ENCODE results near the gene FMNL3.

Gene FMNL3

DNA sequence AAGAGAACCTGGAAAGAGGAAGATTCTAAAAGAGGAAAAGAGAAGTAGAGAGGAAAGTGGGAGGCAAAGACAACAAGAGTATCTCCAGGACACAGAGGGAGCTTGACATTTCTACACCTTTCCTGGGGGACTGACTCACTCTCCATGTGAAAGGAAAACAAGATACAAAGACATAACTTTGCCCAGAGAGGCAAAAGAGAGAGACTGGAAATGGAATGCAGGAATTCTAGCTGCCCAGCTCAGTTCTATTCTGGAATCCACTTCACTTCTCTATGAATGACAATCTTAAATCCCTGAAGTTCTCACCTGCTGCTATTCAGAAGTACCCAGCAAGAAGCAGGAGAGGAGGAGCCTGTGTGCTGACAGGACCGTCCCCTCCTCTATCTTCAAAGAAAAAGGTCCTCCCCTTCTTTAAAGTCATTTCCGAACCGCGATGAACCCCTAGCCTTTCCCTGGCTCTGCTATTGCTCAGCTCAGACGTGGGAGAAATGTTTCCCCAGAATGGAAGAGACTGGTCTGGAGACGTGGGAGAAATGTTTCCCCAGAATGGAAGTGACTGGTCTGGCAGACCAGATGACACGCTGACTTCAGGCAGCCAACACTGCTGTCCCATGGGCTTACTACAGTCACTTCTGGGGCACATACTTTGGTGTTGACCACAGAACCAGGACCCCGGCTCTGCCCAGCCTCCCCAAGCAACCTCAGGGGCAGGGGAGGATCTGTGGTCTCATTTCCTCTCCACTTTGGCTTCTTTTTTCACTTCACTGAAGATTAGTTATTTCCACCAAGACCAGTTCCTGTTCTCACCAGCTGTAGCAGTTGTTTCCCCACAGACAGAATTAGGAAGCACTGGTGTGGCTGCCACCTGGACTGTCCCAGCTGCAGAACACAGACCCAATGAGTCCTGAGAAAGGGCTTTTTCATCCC is 8.3 kb downstream of the FMNL3 start:
- TF ChIP-seq CTCF (IDR thresholded peaks at IDR 0.05; ENCODE audit: insufficient read depth, low read depth, low read length, missing control alignments), result no peak
- H3K4me3 ChIP-seq (ENCODE audit: low read depth, low read length), result peak overlapping the region; percentile 29
- DNase-seq (ENCODE audit: low read depth), result peak; percentile 93

- H3K4me3 ChIP-seq (ENCODE audit: low read depth, low read length), result peak overlapping the region; percentile 13; the same call in 1 of the 2 replicates
- no peak for TF ChIP-seq CTCF (IDR thresholded peaks at IDR 0.05; ENCODE audit: insufficient read depth, low read depth, low read length, missing control alignments)
- no peak for DNase-seq (ENCODE audit: low read depth)
These were observed 9.4 kb downstream of the FMNL3 start for GRCh38 chr12:49697808-49698207.

- no peak for TF ChIP-seq CTCF (IDR thresholded peaks at IDR 0.05; ENCODE audit: insufficient read depth, low read depth, low read length, missing control alignments)
These were observed 10.5 kb downstream of the FMNL3 start for GRCh38 chr12:49696723-49697122.

DNA sequence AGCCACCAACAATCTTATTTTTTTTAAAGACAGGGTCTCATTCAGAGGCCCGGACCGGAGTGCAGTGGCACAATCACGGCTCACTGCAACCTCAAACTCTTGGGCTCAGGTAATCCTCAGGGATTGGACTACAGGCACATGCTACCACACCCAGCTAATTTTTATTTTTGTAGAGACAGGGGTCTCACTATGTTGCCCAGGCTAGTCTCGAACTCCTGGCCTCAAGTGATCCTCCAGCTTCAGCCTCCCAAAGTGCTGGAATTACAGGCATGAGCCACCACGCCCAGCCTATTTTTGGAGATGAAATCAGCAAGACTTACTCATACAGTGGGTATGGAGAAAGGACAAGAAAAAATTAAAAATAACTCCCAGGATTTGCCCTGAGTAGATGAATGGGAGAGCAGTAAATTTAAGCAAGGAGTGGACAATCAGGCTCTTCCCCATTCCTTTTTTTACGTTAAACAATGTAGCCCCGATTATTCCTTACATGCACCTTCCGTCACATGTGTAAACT is 13.2 kb downstream of the FMNL3 start:
- DNase-seq (ENCODE audit: low read depth), result no peak
- H3K4me3 ChIP-seq (ENCODE audit: low read depth, low read length), result no peak overlapping the region
- no peak for TF ChIP-seq CTCF (IDR thresholded peaks at IDR 0.05; ENCODE audit: insufficient read depth, low read depth, low read length, missing control alignments)

More at GRCh38 chr12:49696723-49697122, 10.5 kb downstream of the FMNL3 start:
- no peak overlapping the region for H3K4me3 ChIP-seq (ENCODE audit: low read depth, low read length)
- no peak for DNase-seq (ENCODE audit: low read depth)

GRCh38 chr12:49692851-49693250 is 14.4 kb downstream of the FMNL3 start:
- no peak overlapping the region for H3K4me3 ChIP-seq (ENCODE audit: low read depth, low read length)
- DNase-seq (ENCODE audit: low read depth), result no peak
- no peak for TF ChIP-seq CTCF (IDR thresholded peaks at IDR 0.05; ENCODE audit: insufficient read depth, low read depth, low read length, missing control alignments)

DNA sequence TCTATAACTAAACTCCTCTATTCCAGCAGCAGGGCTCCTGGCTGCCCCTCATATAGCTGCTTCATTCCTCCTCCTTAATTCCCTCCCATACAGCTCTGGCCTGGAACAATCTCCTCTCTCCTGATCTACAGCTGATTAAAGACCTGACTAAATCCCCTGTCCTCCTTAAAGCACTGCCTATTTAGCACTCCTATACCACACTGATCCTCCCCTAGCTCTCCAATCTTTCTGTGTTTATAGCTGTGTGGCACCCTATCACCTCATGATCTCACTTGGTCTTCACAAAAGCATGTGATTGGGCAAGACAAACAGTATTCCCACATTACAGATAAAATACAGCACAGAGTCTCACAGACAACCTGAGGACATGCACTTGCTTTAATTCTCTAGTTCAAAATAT is 17.4 kb downstream of the FMNL3 start:
- no peak for DNase-seq (ENCODE audit: low read depth)
- H3K4me3 ChIP-seq (ENCODE audit: low read depth, low read length), result no peak overlapping the region
- no peak for TF ChIP-seq CTCF (IDR thresholded peaks at IDR 0.05; ENCODE audit: insufficient read depth, low read depth, low read length, missing control alignments)
